GM12873 (cell line): ENCODE data around the gene TMOD2.

Experiments used
- CTCF ChIP-seq: IDR thresholded peaks from 2 replicates; pipeline ENCODE4 v1.5.1; 2012; ENCODE audit warnings: low read depth, mild to moderate bottlenecking, moderate library complexity, low read length, control low read depth; ENCODE audit not compliant: insufficient read depth; ENCODE audit errors: missing control alignments

The TMOD2 gene

GRCh38 chr15:51828621-51829375, 77.4 kb downstream of the TMOD2 start:
- no peak for TF ChIP-seq CTCF

GRCh38 chr15:51829376-51830275, 78.2 kb downstream of the TMOD2 start, which contains the start of gene TMOD3:
TSS of gene TMOD3 (plus strand) at chr15:51829653. CDS start at chr15:51862885, 33,232 bp downstream.
- TF ChIP-seq CTCF: no peak

GRCh38 chr15:51830276-51830806, 78.9 kb downstream of the TMOD2 start:
- no peak for TF ChIP-seq CTCF

- TF ChIP-seq CTCF: no peak
Measured at GRCh38 chr15:51833772-51834171, 82.4 kb downstream of the TMOD2 start.

- TF ChIP-seq CTCF: no peak
Measured at GRCh38 chr15:51837792-51838251, 86.4 kb downstream of the TMOD2 start.

- TF ChIP-seq CTCF: no peak
Measured at GRCh38 chr15:51838270-51838669, 86.9 kb downstream of the TMOD2 start.

- no peak for TF ChIP-seq CTCF
Measured at GRCh38 chr15:51840692-51841091, 89.3 kb downstream of the TMOD2 start.
